ENCODE data around the gene RNF31. TPM values are rescaled to one million over a fixed set of nuclear protein-coding genes. Genes with fewer than 3 reads are reported as not detected.
A peak's percentile ranks its signal among the peaks of the same experiment; 100 is the strongest.

RNF31 gene
- total and polyA plus RNA-seq, 8 donors: 53.2 to 523 (median 78.7) TPM

- Histone ChIP-seq H3K27ac (no peak overlapping the region), H3K27me3 (no peaks in the 10 kb centered on the region), H3K4me1 (peaks cover 12 to 55% (median 52%) of the 10 kb centered on the region in 4 donors), H3K36me3 (peaks cover 14 to 18% (median 16%) of the 10 kb centered on the region in 4 donors), H3K9me3 (no peaks in the 10 kb centered on the region), H3K4me3 (no peak overlapping the region)
- intact Hi-C loops (cut with DNase I; ENCODE audit: low total_unique reads): no loop called here
- no peak for TF ChIP-seq POLR2AphosphoS5 (IDR thresholded peaks at IDR 0.05)
- no peak for TF ChIP-seq EP300 (IDR thresholded peaks at IDR 0.05)
- no peak for TF ChIP-seq POLR2A (IDR thresholded peaks at IDR 0.05)
- no peak for TF ChIP-seq CTCF (IDR thresholded peaks at IDR 0.05)
- WGBS, 5 donors: 83 to 93% (median 89%) methylated on average over 1 of the region's 1 CpG
- no peak for DNase-seq
These were observed 13.6 kb upstream of the RNF31 start for GRCh38 chr14:24133735-24134134.

- Histone ChIP-seq H3K4me3 (peak overlapping the region; percentile 94 to 99 (median 96)), H3K9me3 (no peaks in the 10 kb centered on the region), H3K36me3 (peaks cover 23 to 26% (median 24%) of the 10 kb centered on the region in 4 donors), H3K27me3 (no peaks in the 10 kb centered on the region), H3K27ac (peak overlapping the region; percentile 78 to 98 (median 95)), H3K4me1 (peaks cover 12 to 73% (median 69%) of the 10 kb centered on the region in 4 donors)
- intact Hi-C loops (cut with DNase I; ENCODE audit: low total_unique reads): no loop called here
- TF ChIP-seq CTCF (IDR thresholded peaks at IDR 0.05) (no peak), EP300 (IDR thresholded peaks at IDR 0.05) (no peak), POLR2AphosphoS5 (IDR thresholded peaks at IDR 0.05) (no peak), POLR2A (IDR thresholded peaks at IDR 0.05) (no peak)
- WGBS, 5 donors: 0 to 5% (median 2%) methylated on average over 8 to 9 of the region's 9 CpGs
- DNase-seq: no peak
These were observed 11.8 kb upstream of the RNF31 start for GRCh38 chr14:24135584-24135833.

GRCh38 chr14:24135834-24136683, 11.2 kb upstream of the RNF31 start, which contains the start of gene PSME1:
Gene PSME1 (plus strand): TSS chr14:24136194. CDS start chr14:24136263, 69 bp downstream.
- Histone ChIP-seq H3K4me1 (peaks cover 12 to 72% (median 70%) of the 10 kb centered on the region in 4 donors), H3K36me3 (peaks cover 23 to 26% (median 24%) of the 10 kb centered on the region in 4 donors), H3K27ac (peak within 1 kb of the TSS; percentile 91 to 98 (median 96)), H3K9me3 (no peaks in the 10 kb centered on the region), H3K27me3 (no peaks in the 10 kb centered on the region), H3K4me3 (peak within 1 kb of the TSS; percentile 94 to 99 (median 96))
- intact Hi-C loops (cut with DNase I; ENCODE audit: low total_unique reads): no loop called here
- TF ChIP-seq POLR2A (IDR thresholded peaks at IDR 0.05): peak in 1 of 4 donors; percentile 27
- TF ChIP-seq CTCF (IDR thresholded peaks at IDR 0.05): no peak
- peak; percentile 67 to 82 (median 79) for TF ChIP-seq POLR2AphosphoS5 (IDR thresholded peaks at IDR 0.05)
- peak; percentile 97 to 98 for DNase-seq
- 0 to 1% (median 0%) methylated on average over 35 to 72 of the region's 75 CpGs for WGBS, 5 donors

GRCh38 chr14:24136684-24137528, 10.4 kb upstream of the RNF31 start:
- TF ChIP-seq POLR2AphosphoS5 (IDR thresholded peaks at IDR 0.05) (no peak), POLR2A (IDR thresholded peaks at IDR 0.05) (no peak), CTCF (IDR thresholded peaks at IDR 0.05) (no peak), EP300 (IDR thresholded peaks at IDR 0.05) (no peak)
- peaks cover 13 to 68% (median 65%) of the 10 kb centered on the region in 4 donors for H3K4me1 ChIP-seq
- H3K36me3 ChIP-seq: peaks cover 23 to 26% (median 24%) of the 10 kb centered on the region in 4 donors
- peak overlapping the region; percentile 94 to 99 (median 96) for H3K4me3 ChIP-seq
- peak overlapping the region; percentile 91 to 98 (median 96) for H3K27ac ChIP-seq
- WGBS, 5 donors: 19 to 33% (median 24%) methylated on average over 13 of the region's 13 CpGs
- H3K27me3 ChIP-seq: no peaks in the 10 kb centered on the region
- no peaks in the 10 kb centered on the region for H3K9me3 ChIP-seq
- intact Hi-C loops (cut with DNase I; ENCODE audit: low total_unique reads): no loop called here
- DNase-seq: no peak
